Embryonic facial prominence (tissue), 1 donor: ENCODE measurements around the gene CD2AP.
"Not testable (repeated sequence)": the region's sequence is repeated elsewhere in the genome, so short reads cannot be mapped to it uniquely, and the experiment has no call there.

ENCODE experiments used
- DNase-seq: peaks from one replicate; pipeline ENCODE4 v3.0.0-alpha.2; 2016; ENCODE audit errors: extremely low spot score

CD2AP gene

DNA sequence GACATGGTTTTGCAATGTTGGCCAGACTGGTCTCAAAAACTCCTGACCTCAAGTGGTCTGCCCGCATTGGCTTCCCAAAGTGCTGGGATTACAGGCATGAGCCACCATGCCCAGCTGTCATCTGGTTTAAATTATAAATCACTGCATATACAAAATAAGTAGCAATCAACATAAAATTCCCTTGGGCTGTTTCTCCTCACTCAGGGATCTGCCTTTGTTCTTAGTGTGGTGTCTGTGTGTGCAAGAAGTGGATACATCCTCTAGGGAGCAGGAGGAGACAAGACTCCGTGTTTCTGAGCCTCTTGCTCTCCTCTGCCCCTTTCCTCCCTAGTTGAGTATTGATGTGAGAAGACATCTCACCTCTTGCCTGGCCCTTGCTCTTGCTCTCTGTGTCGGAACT lies 155.6 kb downstream of the CD2AP start:
- no peak for DNase-seq

- no peak for DNase-seq
Measured at GRCh38 chr6:47634210-47635047, 156.8 kb downstream of the CD2AP start.

DNA sequence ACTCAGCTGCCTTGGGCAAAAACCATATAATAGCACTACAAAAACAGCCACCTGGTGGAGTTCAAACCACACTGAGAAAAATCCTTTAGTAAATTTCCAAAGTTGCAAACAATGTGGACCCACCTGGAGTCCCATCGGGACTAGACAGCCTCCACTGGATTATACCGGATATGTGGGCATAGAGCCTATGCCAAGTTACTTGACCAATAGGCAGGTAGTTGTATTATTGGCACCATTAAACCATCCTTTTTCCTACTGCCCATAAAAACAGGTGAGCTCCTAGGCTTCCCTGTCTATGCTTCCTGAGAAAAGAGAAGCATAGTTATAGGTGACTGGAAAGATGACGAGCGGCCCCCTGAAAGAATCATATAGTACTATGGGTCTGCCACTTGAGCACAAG lies 169.1 kb downstream of the CD2AP start:
- DNase-seq: no peak

- DNase-seq: no peak
Measured at GRCh38 chr6:47647188-47647587, 169.6 kb downstream of the CD2AP start.

GRCh38 chr6:47647626-47648025 lies 170.0 kb downstream of the CD2AP start:
- DNase-seq: not testable (repeated sequence)

GRCh38 chr6:47648031-47648430 lies 170.4 kb downstream of the CD2AP start:
- DNase-seq: no peak

- DNase-seq: no peak
Measured at GRCh38 chr6:47650553-47651432, 173.2 kb downstream of the CD2AP start.

DNA sequence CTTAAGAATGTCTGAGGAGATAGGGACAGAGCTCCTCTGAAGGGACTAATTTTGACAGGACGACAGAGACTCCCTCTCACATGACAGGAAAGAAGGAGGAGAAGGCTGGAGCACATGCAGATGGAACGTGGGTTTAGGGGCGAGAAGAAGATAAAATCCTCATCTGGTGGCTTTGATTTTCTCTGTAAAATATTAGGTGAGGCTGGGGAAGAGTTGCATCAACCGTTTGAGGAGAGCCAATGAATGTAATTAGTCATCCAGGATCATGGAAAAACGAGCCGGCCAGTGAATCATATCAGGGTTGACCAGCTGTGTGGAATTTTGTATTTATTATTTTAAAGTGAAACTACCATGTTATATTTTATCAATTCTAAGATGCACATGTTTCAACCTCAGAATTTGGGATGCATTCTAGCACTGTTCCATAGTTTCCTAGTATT lies 173.9 kb downstream of the CD2AP start:
- no peak for DNase-seq

DNA sequence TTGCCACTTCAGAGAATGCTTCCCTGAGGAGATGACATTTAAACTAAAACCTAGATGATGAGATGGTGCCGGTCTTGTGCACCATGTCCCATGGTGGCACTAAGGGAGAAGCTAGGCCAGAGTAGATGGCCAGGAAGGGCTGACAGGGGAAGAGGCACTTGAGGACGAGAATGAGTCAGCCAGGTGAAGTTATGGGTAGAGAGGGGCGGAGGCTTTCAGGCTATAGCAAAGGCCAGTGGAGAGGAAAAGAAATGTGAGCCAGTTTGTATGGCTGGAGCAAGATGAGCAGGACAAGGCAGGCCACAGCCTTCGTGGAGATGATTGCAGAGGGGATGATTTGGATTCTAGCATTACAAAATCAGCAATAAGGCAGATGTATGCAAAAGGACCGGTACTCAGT lies 176.1 kb downstream of the CD2AP start:
- DNase-seq: no peak

DNA sequence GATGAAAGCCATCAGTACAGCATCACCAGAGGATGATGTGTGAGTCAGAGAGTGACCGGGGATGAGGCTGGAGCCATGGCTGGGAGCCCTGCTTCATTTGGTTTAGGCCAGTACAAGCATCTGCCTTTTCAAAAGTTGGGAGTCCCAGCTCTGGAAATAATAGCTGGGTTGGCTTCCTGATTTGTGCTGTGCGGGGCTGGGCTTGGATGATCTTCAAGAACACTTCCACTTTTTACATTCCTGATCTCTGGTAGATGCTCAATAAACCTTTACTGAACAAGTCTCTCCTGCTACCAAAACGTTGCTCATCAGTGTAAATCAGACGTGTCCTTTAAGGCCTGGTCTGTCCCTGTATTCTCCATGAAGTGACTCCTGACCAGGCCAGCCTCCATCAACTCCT lies 176.7 kb downstream of the CD2AP start:
- no peak for DNase-seq

- DNase-seq: no peak
Measured at GRCh38 chr6:47655719-47656595, 178.4 kb downstream of the CD2AP start.

DNA sequence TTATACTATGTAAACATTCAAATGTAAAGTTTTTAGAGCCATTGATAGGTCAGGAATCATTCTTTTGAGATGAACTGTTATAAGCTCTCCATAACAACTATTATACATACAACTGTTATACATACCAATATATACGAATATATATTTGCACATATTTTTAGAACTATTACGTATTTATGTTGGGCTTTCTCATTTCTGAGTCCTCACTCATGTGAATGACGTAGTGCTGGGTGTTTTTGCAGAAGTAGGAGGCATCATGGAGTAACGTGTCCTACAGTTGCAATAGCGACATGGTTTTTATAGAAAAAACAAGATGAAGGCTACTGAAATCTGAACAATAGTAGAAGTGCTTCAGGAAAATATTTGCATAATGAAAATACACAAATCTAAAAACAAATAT lies 184.4 kb downstream of the CD2AP start:
- DNase-seq: no peak

DNA sequence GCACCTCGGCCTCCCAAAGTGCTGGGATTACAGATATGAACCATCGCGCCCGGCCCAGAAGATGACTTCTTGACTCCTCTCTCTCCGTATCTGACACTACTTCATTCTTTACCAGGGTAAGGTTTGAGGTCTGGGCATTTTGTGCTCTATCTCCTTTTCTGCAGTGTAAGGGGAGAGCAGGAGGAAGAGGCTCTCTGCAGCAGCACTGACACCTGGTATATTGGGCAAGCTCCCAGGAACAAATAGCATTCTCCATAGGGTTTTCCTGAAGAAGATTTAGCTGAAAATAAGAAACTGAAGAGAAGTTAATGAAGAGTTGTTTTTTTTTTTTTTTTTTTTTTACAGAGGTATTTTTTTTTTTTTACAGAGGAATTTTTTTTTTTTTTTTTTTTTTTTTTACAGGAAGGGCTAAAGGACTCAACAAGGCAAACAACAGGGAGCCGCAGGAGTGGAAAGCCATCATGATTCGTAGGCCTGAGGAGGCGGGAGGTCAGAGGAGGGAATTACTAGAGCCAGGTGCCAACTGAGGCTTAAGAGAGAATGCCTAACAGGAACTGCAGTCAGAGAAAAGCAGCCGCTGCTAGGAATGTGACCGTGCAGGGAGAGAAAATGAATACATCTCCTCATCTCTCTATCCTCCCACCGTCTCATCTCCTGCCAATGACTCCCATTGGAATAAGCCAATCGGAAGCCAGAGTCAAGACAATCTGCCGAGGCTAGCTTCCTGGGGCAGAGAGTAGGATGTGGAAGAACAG lies 186.1 kb downstream of the CD2AP start:
- no peak for DNase-seq

DNA sequence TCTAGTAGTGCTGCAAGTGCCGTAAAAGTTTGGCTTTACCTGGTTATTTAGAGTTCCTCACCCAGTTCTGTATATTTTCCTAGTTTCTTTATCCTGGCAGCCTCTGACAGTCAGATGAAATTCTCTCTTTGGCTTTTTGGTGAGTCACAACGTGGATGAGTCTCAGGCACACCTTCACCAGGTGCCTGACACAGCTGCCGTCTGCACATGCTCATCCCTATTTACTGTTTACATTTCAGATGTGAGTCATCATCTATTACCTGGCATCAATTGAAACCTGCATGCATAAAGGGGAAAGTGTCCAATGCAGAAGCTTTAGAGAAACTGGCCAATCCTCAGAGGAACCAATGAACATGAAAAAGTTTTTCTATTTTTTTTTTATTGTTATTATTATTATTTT lies 187.5 kb downstream of the CD2AP start:
- DNase-seq: no peak

DNA sequence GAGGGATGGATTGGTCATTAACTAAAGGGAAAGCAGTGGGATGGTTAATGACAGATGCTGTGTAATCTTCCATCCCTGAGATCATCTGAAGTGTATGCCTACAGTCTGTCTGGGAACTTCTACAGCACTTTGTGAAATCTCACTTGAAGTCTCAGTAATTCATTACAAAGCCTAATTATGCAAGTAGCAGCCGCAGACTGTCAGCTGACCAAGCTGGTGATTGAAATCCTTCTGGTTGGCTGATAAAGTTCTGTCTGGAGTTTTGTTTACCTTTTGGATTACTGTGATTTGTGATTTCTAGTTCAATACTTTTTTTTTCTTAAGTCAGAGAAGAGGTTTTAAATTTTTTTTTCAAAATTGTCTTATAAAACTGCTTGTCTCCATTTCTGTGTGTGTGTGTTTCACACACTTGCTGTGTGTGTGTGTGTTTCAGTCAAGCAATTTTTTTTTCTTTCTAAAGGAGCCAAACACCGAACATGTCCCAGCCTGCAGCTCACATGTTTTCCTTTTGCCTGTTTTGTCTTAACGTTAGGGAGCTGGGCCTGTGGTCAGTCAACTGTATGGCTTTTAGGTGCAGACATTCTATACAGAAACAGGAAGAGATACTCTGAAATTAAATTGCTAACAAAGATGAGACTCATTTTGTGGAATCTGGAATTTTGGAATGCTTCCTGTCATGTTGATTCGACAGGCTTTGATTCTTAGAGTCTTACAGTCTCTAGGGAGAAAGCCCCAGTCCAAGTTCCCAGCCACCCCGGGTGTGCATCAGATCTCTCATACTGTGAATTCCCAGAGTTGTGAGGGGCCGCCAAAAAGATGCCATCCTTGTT lies 192.3 kb downstream of the CD2AP start:
- no peak for DNase-seq

DNA sequence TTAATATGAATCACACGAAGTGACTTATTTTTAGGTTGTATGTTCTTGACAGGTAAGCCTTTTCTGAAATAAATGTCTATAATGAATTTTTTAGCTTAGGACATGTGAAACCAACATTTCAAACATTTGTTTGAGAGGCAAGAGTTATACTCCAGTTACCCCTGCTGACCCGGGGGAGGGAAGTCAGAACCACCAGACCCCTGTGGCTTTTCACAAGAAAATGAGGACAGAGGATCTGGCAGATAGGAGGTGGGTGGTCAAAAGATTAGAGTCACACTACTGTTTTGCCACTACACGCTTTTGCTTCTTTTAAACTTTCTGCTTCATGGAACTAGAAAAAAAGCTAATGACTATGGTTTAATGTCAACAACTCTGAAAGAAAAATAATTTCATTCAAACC lies 193.3 kb downstream of the CD2AP start:
- DNase-seq: no peak

- DNase-seq: no peak
Measured at GRCh38 chr6:47671777-47672176, 194.2 kb downstream of the CD2AP start.

GRCh38 chr6:47672816-47673215 lies 195.2 kb downstream of the CD2AP start:
- DNase-seq: no peak

- DNase-seq: no peak
Measured at GRCh38 chr6:47674673-47675072, 197.1 kb downstream of the CD2AP start.
